Liver (tissue), 3 donors: ENCODE data around the gene IL17RE.

Experiments
- CTCF ChIP-seq: fragments of 150-350 bp; IDR thresholded peaks from 2 replicates; pipeline ENCODE4 v1.5.1; 2017; ENCODE audit warnings: improper control_type of control experiment, low read depth, low read length; ENCODE audit not compliant: missing input control
- EGR1 ChIP-seq, 2 donors: IDR thresholded peaks; 2 replicates each; pipeline ENCODE4 v1.6.1; 2016 to 2018; ENCODE audit warnings: antibody characterized with exemption in 2 of 2, low read depth in 2 of 2
- GABPA ChIP-seq, 2 donors: IDR thresholded peaks in 1 of 2; conservative IDR thresholded peaks in 1 of 2; 2 replicates each; pipeline ENCODE4 v1.6.1; 2016; ENCODE audit warnings: antibody characterized with exemption in 2 of 2, mild to moderate bottlenecking in 1 of 2, moderate library complexity in 1 of 2
- RAD21 ChIP-seq, 2 donors: IDR thresholded peaks; 2 replicates each; pipeline ENCODE4 v1.6.1; 2016; ENCODE audit warnings: antibody characterized with exemption in 2 of 2, mild to moderate bottlenecking in 2 of 2
- REST ChIP-seq: IDR thresholded peaks from 2 replicates; pipeline ENCODE4 v1.6.1; 2016; ENCODE audit warnings: antibody characterized with exemption, mild to moderate bottlenecking
- TAF1 ChIP-seq: conservative IDR thresholded peaks from 2 replicates; pipeline ENCODE4 v1.6.1; 2016; ENCODE audit warnings: antibody characterized with exemption, mild to moderate bottlenecking
- YY1 ChIP-seq: IDR thresholded peaks from 2 replicates; pipeline ENCODE4 v1.6.1; 2016; ENCODE audit warnings: antibody characterized with exemption, mild to moderate bottlenecking
- TF ChIP-seq, protein P1 (sequence below): IDR thresholded peaks from 2 replicates; pipeline ENCODE4 v1.6.1; 2016; ENCODE audit warnings: antibody characterized with exemption
- TF ChIP-seq, protein P2 (sequence below): IDR thresholded peaks from 2 replicates; pipeline ENCODE4 v1.6.1; 2016; ENCODE audit warnings: antibody characterized with exemption
- donor health status: healthy.
- donor health status: healthy.

GRCh38 chr3:9909221-9910013 is 6.8 kb downstream of the IL17RE start:
- no peak for TF ChIP-seq CTCF
- TF ChIP-seq GABPA (IDR thresholded peaks at IDR 0.05 in 1 of 2, conservative IDR thresholded peaks at IDR 0.05 in 1 of 2): no peak
- no peak for TF ChIP-seq YY1
- TF ChIP-seq, protein P1, sequence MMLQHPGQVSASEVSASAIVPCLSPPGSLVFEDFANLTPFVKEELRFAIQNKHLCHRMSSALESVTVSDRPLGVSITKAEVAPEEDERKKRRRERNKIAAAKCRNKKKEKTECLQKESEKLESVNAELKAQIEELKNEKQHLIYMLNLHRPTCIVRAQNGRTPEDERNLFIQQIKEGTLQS: no peak
- TF ChIP-seq TAF1: no peak
- TF ChIP-seq EGR1 (IDR thresholded peaks at IDR 0.05; ENCODE audit: low read depth in 2 of 2): no peak
- TF ChIP-seq, protein P2, sequence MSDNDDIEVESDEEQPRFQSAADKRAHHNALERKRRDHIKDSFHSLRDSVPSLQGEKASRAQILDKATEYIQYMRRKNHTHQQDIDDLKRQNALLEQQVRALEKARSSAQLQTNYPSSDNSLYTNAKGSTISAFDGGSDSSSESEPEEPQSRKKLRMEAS: peak; percentile 68
- TF ChIP-seq REST: no peak
- peak in 1 of 2 donors; percentile 23 for TF ChIP-seq RAD21 (IDR thresholded peaks at IDR 0.05)
